ENCODE data around the gene CDC25B.
A peak's percentile ranks its signal among the peaks of the same experiment; 100 is the strongest.

DNA sequence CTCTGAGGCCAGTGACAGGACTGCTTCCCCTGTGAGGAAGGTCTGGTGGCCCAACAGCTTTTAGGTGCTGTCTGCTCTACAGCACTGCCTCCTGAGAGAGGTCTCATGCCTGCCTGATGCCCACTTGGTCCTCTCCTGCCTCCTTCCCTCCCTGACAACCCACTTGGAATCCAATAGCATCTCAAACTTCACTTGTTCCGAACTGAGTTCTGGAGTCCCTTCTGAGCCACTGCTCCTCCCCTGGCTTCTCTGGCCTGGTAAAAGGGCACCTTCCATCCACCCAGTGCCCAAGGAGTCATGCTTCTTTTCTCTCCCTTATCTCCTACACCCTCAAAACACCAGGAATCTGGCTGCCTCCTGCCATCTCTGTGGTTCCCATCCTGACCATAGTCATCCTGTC is 52.5 kb downstream of the CDC25B start:
- TF ChIP-seq POLR2A (IDR thresholded peaks at IDR 0.05; ENCODE audit: insufficient read depth in 1 of 2, low read depth in 2 of 2, low read length in 2 of 2): peak in 1 of 2 experiments; percentile 16; a peak in 2 of 4 replicates
- TF ChIP-seq, protein P1, sequence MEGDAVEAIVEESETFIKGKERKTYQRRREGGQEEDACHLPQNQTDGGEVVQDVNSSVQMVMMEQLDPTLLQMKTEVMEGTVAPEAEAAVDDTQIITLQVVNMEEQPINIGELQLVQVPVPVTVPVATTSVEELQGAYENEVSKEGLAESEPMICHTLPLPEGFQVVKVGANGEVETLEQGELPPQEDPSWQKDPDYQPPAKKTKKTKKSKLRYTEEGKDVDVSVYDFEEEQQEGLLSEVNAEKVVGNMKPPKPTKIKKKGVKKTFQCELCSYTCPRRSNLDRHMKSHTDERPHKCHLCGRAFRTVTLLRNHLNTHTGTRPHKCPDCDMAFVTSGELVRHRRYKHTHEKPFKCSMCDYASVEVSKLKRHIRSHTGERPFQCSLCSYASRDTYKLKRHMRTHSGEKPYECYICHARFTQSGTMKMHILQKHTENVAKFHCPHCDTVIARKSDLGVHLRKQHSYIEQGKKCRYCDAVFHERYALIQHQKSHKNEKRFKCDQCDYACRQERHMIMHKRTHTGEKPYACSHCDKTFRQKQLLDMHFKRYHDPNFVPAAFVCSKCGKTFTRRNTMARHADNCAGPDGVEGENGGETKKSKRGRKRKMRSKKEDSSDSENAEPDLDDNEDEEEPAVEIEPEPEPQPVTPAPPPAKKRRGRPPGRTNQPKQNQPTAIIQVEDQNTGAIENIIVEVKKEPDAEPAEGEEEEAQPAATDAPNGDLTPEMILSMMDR (CRISPR knock-in tag; IDR thresholded peaks at IDR 0.05): no peak
- TF ChIP-seq MAFG (CRISPR knock-in tag; IDR thresholded peaks at IDR 0.05): no peak
- TF ChIP-seq ATF1 (CRISPR knock-in tag; IDR thresholded peaks at IDR 0.05): no peak
- no peak for TF ChIP-seq GPN1 (CRISPR knock-in tag; IDR thresholded peaks at IDR 0.05; ENCODE audit: borderline replicate concordance)
- TF ChIP-seq RAD51 (IDR thresholded peaks at IDR 0.05; ENCODE audit: borderline replicate concordance): no peak
- TF ChIP-seq ZNF121 (CRISPR knock-in tag; IDR thresholded peaks at IDR 0.05): no peak
- TF ChIP-seq, protein P2, sequence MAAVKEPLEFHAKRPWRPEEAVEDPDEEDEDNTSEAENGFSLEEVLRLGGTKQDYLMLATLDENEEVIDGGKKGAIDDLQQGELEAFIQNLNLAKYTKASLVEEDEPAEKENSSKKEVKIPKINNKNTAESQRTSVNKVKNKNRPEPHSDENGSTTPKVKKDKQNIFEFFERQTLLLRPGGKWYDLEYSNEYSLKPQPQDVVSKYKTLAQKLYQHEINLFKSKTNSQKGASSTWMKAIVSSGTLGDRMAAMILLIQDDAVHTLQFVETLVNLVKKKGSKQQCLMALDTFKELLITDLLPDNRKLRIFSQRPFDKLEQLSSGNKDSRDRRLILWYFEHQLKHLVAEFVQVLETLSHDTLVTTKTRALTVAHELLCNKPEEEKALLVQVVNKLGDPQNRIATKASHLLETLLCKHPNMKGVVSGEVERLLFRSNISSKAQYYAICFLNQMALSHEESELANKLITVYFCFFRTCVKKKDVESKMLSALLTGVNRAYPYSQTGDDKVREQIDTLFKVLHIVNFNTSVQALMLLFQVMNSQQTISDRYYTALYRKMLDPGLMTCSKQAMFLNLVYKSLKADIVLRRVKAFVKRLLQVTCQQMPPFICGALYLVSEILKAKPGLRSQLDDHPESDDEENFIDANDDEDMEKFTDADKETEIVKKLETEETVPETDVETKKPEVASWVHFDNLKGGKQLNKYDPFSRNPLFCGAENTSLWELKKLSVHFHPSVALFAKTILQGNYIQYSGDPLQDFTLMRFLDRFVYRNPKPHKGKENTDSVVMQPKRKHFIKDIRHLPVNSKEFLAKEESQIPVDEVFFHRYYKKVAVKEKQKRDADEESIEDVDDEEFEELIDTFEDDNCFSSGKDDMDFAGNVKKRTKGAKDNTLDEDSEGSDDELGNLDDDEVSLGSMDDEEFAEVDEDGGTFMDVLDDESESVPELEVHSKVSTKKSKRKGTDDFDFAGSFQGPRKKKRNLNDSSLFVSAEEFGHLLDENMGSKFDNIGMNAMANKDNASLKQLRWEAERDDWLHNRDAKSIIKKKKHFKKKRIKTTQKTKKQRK (IDR thresholded peaks at IDR 0.05; ENCODE audit: low read length): no peak
- no peak for TF ChIP-seq JUND (CRISPR knock-in tag; IDR thresholded peaks at IDR 0.05)
- no peak for TF ChIP-seq ZNF513 (CRISPR knock-in tag; conservative IDR thresholded peaks at IDR 0.05)
- TF ChIP-seq TOE1 (CRISPR knock-in tag; IDR thresholded peaks at IDR 0.05): no peak
- TF ChIP-seq RAD21 (CRISPR knock-in tag; IDR thresholded peaks at IDR 0.05): no peak
- no peak for TF ChIP-seq NFKBIZ (CRISPR knock-in tag; IDR thresholded peaks at IDR 0.05)

Measured in HepG2 (cell line).